GM13977 (cell line): ENCODE results near the gene COMMD3.
A peak's percentile ranks its signal among the peaks of the same experiment; 100 is the strongest.

ENCODE experiments used
- DNase-seq: peaks from one replicate; pipeline ENCODE4 v3.0.0; 2012; ENCODE audit warnings: low spot score
- in situ Hi-C: fragments of 300-500 bp; cut with MboI; formaldehyde crosslinking; loops from one replicate; pipeline ENCODE4 v1.12.0; 2022; ENCODE audit warnings: low sequenced_read_pairs, low pct_unique_long_range_greater_than_20kb, mixed read lengths, inconsistent platforms; ENCODE audit not compliant: unreplicated experiment
- TF ChIP-seq, protein P1 (sequence below): IDR thresholded peaks from 2 replicates; pipeline ENCODE4 v1.5.1; 2012; ENCODE audit warnings: mild to moderate bottlenecking, control low read depth; ENCODE audit not compliant: insufficient read depth; ENCODE audit errors: extremely low read depth, missing control alignments

The COMMD3 gene

DNA sequence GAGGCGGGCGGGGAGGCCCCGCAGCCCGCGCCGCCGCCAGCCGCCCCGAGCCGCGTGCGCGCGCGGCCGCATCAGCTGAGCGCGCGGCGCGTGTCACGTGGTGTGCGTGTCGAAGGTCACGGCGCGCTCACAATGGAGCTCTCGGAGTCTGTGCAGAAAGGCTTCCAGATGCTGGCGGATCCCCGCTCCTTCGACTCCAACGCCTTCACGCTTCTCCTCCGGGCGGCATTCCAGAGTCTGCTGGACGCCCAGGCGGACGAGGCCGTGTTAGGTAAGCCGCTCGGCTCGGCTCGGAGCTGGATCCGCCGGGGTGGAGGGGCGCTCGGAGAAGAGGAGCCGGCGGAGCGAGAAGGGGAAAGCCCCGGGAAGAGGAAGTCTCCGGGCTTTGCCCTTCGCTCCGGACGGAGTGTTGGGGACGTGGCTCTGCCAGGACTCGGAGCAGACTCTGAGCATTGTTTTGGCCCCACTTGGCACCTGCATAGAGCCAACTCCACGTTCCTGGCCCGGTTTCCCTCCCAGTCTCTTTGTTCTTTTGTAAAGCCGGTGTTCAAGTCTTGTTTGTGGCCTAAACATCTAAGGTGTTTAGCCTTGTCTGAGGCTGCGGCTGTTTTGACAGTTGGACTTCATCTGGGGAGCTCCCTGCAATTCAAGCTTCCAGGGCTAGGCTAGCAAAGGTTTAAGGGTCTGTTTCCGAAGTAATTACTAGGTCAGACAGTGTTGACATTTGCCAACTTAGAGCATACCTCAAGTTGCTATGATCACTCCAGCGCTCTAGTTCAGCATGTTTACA is at the start of gene COMMD3:
COMMD3 (plus strand) TSS at position 103 of the 790 bp plus-strand sequence; CDS start at position 133, 30 bp downstream.
- TF ChIP-seq, protein P1, sequence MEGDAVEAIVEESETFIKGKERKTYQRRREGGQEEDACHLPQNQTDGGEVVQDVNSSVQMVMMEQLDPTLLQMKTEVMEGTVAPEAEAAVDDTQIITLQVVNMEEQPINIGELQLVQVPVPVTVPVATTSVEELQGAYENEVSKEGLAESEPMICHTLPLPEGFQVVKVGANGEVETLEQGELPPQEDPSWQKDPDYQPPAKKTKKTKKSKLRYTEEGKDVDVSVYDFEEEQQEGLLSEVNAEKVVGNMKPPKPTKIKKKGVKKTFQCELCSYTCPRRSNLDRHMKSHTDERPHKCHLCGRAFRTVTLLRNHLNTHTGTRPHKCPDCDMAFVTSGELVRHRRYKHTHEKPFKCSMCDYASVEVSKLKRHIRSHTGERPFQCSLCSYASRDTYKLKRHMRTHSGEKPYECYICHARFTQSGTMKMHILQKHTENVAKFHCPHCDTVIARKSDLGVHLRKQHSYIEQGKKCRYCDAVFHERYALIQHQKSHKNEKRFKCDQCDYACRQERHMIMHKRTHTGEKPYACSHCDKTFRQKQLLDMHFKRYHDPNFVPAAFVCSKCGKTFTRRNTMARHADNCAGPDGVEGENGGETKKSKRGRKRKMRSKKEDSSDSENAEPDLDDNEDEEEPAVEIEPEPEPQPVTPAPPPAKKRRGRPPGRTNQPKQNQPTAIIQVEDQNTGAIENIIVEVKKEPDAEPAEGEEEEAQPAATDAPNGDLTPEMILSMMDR = no peak
- in situ Hi-C loops = loop anchor here (25.0 kb wide), 1 partner anchor 671 kb away; no protein-coding TSS in a partner anchor
- DNase-seq = peak; percentile 82

DNA sequence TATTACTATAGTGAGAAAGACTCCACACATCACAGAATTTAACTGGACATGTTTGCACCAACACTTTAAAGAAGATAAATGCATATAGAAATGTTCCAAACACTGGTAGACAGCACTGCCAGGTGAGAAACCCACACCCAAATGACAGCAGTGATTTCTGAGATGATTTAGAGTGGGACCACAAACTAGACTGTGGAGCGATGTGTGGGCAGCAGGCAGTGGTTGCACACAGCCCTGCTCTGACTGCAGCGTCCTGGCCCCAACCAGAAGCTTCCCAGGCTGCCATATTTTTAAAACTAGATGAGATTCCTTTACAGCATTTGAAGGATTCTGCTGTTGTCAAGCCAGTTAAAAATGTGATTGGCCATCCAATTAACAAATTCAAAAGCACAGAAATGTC is 47.7 kb upstream of the COMMD3 start:
- no peak for DNase-seq
- TF ChIP-seq, protein P1 = no peak
- in situ Hi-C loops = no loop called here

DNA sequence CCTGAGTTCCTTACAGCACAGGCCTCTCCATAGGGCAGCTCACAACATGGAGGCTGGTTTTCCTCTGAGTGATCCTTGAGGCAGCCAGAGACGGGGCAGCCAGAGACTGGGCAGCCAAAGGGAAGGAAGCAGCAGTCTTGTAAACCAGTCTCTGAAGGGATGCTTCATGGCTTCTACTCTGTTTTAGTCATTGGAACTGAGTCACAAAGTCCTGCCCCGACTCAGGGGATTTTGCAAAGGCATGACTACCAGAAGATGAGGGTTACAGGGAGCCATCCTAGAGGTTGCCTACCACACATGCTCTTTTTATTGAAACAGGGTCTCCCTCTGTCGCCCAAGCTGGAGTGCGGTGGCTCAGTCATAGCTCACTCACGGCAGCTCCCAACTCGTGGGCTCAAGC is 44.4 kb upstream of the COMMD3 start:
- in situ Hi-C loops = no loop called here
- TF ChIP-seq, protein P1 = no peak
- no peak for DNase-seq

DNA sequence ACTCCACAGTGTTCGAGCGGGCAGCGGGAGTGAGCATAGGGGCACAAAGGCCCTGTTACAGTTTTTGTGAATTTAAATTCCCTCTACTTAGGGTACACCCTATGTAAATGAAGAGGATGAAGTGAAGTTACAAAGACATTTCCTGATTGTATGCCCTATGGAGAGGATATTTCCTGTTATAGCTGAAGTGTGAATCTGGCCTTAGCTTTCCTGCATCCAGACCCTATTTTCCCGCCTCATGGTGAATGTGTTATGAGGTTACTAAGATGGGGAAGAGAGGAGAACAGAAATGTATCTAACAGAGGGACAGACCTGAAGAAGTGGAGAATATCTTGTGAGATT is 37.8 kb upstream of the COMMD3 start:
- in situ Hi-C loops = no loop called here

DNA sequence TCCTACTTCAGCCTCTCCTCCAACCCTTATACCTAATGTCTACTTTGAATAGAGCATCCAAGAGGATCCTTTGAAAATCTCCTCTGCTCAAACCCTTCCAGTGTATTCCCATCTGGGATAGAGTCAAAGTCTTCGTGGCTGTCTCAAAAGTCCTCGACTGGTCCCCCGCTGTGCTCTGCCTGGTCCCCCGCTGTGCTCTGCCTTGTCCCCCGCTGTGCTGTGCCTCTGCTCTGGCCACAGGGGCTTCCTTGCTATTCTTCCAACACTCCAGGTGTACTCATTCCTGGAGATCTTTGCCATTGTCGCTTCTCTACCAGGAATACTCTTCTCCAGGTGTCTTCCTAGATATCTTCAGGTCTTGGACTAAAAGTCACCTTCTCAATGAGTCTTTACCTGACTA is 36.1 kb upstream of the COMMD3 start:
- TF ChIP-seq, protein P1 = no peak
- no peak for DNase-seq
- in situ Hi-C loops = no loop called here

More for the DNA sequence above, 37.8 kb upstream of the COMMD3 start:
- no peak for DNase-seq
- TF ChIP-seq, protein P1 = no peak

DNA sequence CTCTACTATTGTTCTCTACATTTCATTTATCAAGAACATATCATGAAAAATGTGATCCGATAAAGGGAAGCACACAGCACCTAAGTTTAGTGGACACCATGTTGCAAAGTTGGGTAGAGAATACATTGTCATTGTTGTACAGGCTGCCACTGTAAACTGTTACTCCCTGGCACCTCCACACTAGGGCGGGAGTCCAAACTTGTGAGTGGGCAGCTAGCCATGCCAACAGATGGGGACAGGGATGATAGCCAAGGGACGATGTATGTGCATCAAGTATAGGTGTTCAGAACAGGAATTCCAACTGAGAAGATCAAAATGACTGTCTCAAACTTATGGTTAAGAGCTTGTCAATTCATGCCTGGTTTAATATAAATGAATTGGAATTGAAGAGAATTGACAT is 31.1 kb upstream of the COMMD3 start:
- in situ Hi-C loops = no loop called here
- no peak for DNase-seq
- TF ChIP-seq, protein P1 = no peak
